GM12864 (cell line): ENCODE results near the gene TNFAIP6.
"Not testable (repeated sequence)": the region's sequence is repeated elsewhere in the genome, so short reads cannot be mapped to it uniquely, and the experiment has no call there.

Source experiments
- DNase-seq: peaks from one replicate; pipeline ENCODE4 v3.0.0-alpha.2; 2011; ENCODE audit warnings: low read depth
- H3K4me3 ChIP-seq: 2 replicates; pipeline ENCODE4 v1.5.1; 2011; ENCODE audit warnings: mild to moderate bottlenecking, low read depth, low read length, control low read depth
- CTCF ChIP-seq: IDR thresholded peaks from 2 replicates; pipeline ENCODE4 v1.5.1; 2011; ENCODE audit warnings: low read depth, mild to moderate bottlenecking, moderate library complexity, low read length, control low read depth, inconsistent platforms; ENCODE audit errors: missing control alignments

Gene TNFAIP6

GRCh38 chr2:151357359-151357758 lies at the start of gene TNFAIP6:
Gene TNFAIP6 (plus strand): TSS chr2:151357592. CDS start chr2:151357667, 75 bp downstream.
- no peak for DNase-seq
- TF ChIP-seq CTCF: no peak
- H3K4me3 ChIP-seq: no peak within 1 kb of the TSS

DNA sequence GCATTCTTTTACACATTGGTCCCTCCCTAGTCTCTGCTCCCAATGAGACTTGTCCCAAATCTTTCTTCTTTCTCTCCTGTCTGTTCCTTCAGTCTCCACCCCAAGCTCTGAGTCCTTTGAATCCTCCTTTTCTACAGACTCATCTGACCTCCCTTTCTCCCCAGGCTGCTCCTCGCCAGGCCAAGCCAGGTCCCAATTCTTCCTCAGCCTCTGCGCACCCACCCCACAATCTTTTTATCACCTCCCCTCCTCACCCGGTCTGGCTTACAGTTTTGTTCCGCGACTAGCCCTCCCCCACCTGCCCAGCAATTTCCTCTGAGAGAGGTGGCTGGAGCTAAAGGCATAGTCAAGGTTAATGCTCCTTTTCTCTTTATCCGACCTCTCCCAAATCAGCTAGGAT lies 47.1 kb upstream of the TNFAIP6 start:
- not testable (repeated sequence) for H3K4me3 ChIP-seq, DNase-seq

DNA sequence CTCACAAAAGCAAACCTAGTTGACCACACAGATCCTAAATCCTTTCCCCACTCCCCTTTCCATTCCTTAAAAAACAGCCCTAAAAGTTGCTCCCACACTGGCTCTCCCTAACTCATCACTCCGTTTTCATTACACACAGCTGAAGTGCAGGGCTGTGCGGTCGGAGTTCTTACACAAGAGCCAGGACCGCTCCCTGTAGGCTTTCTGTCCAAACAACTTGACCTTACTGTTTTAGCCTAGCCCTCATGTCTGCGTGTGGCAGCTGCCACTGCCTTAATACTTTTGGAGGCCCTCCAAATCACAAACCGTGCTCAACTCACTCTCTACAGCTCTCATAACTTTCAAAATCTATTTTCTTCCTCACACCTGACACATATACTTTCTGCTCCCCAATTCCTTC lies 45.0 kb upstream of the TNFAIP6 start:
- H3K4me3 ChIP-seq, DNase-seq: not testable (repeated sequence)

DNA sequence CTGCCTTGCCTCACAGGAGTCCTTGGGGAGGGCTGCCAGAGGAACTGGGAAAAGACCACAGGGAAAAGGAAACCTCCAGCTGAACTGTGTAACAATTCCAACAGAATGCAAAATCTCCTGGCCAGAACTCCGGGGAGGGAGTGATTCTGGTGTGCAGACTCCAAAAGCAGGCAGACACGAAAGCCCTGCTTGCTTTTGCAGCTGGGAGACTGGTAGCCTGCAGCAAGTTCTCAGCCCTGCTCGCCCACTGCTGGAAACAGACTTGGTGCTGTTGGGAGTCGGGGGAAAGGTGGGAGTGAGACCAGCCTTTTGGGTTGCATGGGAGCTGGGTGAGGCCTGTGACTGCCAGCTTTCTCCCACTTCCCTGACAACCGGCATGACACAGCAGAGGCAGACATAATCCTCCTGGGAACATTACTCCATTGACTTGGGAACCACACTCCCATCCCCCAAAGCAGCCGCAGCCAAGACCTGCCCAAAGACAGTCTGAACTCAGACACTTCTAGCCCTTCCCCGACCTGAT lies 42.0 kb upstream of the TNFAIP6 start:
- no peak for DNase-seq
- H3K4me3 ChIP-seq: no peak overlapping the region
- TF ChIP-seq CTCF: no peak

GRCh38 chr2:151325581-151326095 lies 31.8 kb upstream of the TNFAIP6 start:
- no peak overlapping the region for H3K4me3 ChIP-seq
- no peak for DNase-seq
- TF ChIP-seq CTCF: no peak

DNA sequence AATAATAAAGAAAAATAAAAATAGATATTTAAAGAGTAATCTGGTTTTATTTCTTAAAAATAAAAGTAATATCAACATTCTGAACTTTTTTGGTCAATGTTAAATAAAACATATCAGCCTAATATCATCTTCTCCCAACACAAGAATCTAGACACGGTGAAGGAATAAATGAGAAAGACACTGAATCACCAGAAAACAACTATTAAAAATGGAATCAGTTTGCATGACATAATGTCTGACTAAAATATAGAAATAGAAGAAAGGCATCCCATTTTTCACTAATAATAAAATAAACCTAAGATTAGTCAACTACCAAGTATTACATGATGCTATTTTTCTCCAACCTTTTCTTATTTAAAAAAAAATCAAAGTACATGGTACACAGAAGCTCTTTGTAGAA lies 30.8 kb upstream of the TNFAIP6 start:
- DNase-seq: no peak
- no peak overlapping the region for H3K4me3 ChIP-seq
- TF ChIP-seq CTCF: no peak

DNA sequence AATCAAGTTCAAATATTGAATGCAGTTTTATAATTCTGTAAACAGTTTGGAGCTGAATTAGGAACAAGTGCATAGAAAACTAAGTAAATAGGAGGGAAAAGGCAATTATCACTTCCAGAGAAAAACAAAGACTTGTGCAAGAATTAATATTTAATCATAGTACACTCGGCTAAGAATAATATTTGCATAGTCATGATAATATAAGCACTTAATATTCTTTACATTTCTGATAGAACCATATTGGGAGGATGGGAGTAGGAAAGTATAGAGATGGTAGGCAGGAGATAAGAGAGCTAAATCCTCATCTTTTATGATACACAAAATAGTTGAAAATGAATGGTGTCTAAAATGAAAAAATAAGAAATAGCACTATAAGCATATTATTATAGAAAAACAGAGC lies 27.4 kb upstream of the TNFAIP6 start:
- no peak for DNase-seq
- H3K4me3 ChIP-seq: no peak overlapping the region
- no peak for TF ChIP-seq CTCF

GRCh38 chr2:151333083-151333482 lies 24.3 kb upstream of the TNFAIP6 start:
- no peak overlapping the region for H3K4me3 ChIP-seq
- no peak for TF ChIP-seq CTCF
- DNase-seq: no peak
